ENCODE data around the gene PAQR4. TPM values are rescaled to one million over a fixed set of nuclear protein-coding genes. Genes with fewer than 3 reads are reported as not detected.

PAQR4 gene
- polyA plus RNA-seq, 3 donors: 2.9 to 7.7 (median 4.7) TPM

- H3K27ac ChIP-seq (ENCODE audit: low read depth, low read length): no peak overlapping the region
- WGBS, 3 donors: 60 to 71% (median 69%) methylated on average over 7 to 8 of the region's 8 CpGs
These were observed 19.5 kb downstream of the PAQR4 start for GRCh38 chr16:2988590-2989099.

GRCh38 chr16:2990891-2991290, 21.7 kb downstream of the PAQR4 start:
- H3K27ac ChIP-seq (ENCODE audit: low read depth, low read length): no peak overlapping the region
- 65 to 80% (median 66%) methylated on average over 10 of the region's 10 CpGs for WGBS, 3 donors

DNA sequence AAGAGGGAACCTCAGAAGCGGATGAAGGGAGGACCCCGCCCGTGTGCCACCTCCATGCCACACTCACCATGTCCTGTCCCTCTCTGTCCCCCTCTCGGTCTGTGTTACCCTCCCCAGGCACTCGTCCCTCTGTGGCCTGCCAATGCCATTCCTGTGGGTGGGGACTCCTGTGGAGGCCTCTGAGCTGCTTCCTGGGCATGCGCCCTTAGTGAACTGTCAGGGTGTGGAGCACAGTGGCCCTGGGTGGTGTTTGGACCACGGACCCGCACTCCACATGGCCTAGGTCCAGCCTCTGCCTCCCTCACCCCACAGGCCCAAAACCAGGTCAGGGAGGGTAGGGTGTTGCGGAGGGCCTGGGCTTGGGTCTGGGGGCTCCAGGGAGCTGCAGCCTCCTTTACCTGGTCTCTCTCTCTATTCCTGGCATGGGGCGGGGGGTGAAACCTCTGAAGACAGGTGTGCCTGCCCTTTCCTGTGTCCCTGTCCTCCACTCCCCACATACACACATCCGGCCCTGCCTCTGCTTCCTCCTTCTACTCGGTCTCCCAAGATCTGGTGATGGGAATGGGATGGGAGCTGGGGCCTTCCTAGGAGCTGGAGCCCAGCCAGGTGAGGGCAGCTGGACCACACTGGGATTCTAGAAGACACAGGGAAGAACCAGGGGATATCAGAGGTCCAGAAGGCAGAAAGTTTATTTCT, 22.6 kb downstream of the PAQR4 start:
- H3K27ac ChIP-seq (ENCODE audit: low read depth, low read length): no peak overlapping the region
- 80 to 90% (median 86%) methylated on average over 12 of the region's 12 CpGs for WGBS, 3 donors

DNA sequence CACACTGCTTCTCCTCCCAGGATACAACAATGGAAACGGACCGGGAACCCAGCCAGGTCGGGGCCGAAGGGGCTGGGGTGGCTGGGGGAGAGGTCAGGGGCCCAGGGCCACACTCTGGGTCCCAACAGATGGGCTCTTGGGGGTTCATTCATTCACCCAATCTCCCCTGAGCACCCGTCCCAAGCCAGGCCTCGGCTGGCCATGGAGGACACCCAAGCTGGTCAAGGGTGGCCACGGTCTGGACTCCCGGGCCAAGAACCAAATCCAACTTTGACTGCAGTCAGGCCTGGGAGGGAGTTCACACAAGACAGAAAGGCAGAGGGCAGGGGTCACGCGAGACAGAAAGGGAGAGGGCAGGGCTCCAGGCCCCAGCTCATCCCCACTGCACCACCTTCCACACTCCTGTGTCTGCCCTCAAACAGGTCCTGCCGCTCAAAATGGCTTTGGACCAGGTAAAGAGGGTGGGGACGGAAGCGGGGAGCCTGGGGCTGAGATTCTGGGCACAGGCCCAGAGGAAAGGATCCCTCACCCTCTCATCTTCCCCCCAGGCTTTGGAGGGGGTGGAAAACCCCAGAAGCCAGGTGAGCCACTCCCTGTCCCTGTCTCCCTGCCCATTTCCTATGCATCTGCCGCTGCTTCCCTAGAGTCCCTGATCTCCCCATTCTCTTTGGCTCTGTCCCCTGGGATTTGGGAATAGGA, 23.4 kb downstream of the PAQR4 start:
- H3K27ac ChIP-seq (ENCODE audit: low read depth, low read length): no peak overlapping the region
- 71 to 88% (median 83%) methylated on average over 14 of the region's 14 CpGs for WGBS, 3 donors

DNA sequence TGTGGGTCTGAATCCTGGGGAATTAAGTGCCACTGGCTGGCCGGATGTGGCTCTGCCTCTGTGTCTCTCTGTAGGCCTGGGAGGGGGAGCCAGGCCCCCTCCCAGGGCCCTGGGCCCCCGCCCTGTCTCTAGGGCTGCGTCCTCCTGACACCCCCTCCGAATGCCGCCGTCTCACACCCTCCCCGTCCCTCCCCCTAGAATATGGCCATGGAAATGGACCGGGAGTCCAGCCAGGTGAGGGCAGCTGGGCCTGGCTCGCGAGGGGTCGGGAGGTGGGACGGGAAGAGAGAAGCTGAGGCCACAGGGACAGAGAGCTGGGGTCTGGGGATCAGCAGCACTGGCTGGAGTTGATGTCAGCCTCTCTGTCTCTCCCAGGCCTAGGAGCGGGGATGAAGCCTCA, 27.1 kb downstream of the PAQR4 start:
- WGBS, 3 donors: 72 to 81% (median 79%) methylated on average over 12 to 13 of the region's 13 CpGs
- H3K27ac ChIP-seq (ENCODE audit: low read depth, low read length): no peak overlapping the region

DNA sequence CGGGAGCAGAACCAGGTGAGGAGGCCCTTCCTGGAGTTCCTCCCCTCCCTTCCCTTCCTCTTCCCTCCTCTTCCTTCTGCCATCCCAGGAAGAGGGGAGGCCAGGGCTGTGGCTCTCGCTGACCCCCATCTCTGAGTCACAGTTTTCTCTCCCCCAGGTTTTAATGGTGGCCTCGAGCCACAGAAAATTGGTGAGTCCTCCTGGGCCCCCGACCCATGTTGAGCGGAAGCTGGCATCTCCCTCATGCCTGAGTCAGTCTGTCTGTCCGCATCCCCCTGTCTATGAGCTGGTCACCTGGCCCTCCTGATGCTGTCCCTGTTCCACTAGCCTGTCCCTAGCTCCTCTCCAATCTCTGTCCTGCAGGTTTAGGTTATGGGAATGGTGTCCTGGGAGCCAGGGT, 30.8 kb downstream of the PAQR4 start:
- WGBS, 3 donors: 78 to 92% (median 80%) methylated on average over 6 of the region's 6 CpGs
- H3K27ac ChIP-seq (ENCODE audit: low read depth, low read length): no peak overlapping the region

GRCh38 chr16:3000540-3000939, 31.4 kb downstream of the PAQR4 start:
- WGBS, 3 donors: 80 to 88% (median 86%) methylated on average over 4 of the region's 4 CpGs
- H3K27ac ChIP-seq (ENCODE audit: low read depth, low read length): no peak overlapping the region

DNA sequence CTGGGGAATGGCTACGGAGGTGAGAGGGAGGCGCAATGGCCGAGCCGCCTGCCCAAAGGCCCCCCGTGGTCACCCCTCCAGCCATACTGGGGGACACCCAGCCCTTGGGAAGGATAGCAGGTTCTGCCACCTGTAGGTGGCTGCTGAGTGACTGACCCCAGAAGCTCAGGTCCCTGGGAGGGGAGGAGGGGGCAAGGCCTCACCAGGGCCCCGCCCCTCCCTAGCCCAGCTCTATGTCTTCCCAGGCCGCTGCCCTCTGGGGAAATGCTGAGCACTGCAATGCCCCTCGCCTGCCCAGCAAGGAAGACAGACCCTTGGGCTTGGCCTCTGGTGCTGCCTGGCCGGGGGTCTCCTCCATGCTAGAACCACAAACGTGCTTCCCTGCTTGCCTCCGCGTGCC, 32.2 kb downstream of the PAQR4 start:
- WGBS, 3 donors: 73 to 83% (median 79%) methylated on average over 12 of the region's 12 CpGs
- no peak overlapping the region for H3K27ac ChIP-seq (ENCODE audit: low read depth, low read length)

GRCh38 chr16:3003582-3004270, 34.6 kb downstream of the PAQR4 start:
- WGBS, 3 donors: 7 to 11% (median 8%) methylated on average over 52 to 58 of the region's 58 CpGs
- H3K27ac ChIP-seq (ENCODE audit: low read depth, low read length): no peak overlapping the region

GRCh38 chr16:3004319-3004718, 35.2 kb downstream of the PAQR4 start:
- 0 to 1% (median 1%) methylated on average over 9 to 63 of the region's 67 CpGs for WGBS, 3 donors
- no peak overlapping the region for H3K27ac ChIP-seq (ENCODE audit: low read depth, low read length)

GRCh38 chr16:3004781-3005284, 35.7 kb downstream of the PAQR4 start:
- no peak overlapping the region for H3K27ac ChIP-seq (ENCODE audit: low read depth, low read length)
- 8 to 14% (median 13%) methylated on average over 21 to 25 of the region's 25 CpGs for WGBS, 3 donors

- 17 to 42% (median 36%) methylated on average over 13 of the region's 13 CpGs for WGBS, 3 donors
- no peak overlapping the region for H3K27ac ChIP-seq (ENCODE audit: low read depth, low read length)
These were observed 38.2 kb downstream of the PAQR4 start for GRCh38 chr16:3007059-3007956.

GRCh38 chr16:3007957-3008689, 39.0 kb downstream of the PAQR4 start:
- 14 to 24% (median 17%) methylated on average over 17 of the region's 17 CpGs for WGBS, 3 donors
- no peak overlapping the region for H3K27ac ChIP-seq (ENCODE audit: low read depth, low read length)

DNA sequence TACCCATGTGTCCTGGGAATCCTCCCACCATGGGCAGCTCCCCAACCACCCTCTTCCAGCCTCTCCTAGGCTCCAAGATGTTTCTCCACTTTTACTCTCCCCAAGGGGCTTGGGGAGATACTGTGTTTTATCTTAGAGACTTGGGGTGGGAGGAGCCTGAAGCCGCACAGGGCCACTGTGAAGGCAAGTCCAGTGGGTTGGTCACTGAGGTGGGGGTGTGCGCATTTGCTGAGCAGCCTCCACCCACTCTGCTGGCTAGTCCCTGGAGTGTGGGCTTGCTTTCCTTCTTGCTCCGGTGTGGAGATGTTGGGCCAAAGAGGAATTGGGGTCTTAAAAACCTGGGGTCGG, 39.5 kb downstream of the PAQR4 start:
- no peak overlapping the region for H3K27ac ChIP-seq (ENCODE audit: low read depth, low read length)
- WGBS, 3 donors: 58 to 71% (median 63%) methylated on average over 4 of the region's 4 CpGs

- 38 to 64% (median 57%) methylated on average over 21 of the region's 21 CpGs for WGBS, 3 donors
These were observed 40.6 kb downstream of the PAQR4 start for GRCh38 chr16:3009568-3010390.

DNA sequence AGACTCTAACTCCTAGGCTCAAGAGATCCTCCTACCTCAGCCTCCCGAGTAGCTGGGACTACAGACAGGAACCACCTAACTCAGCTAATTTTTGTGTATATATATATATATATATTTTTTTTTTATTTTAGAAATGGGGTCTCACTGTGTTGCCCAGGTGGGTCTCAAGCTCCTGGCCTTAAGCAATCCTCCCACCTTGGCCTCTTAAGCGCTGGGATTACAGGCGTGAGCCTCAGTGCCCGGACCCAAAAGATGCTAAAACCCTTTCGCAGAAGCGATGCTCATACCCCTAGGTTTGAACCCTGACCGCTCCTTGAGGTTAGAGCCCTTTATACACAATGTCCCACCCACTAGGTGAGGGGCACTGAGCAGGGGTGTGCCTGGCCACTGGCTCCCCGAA, 41.4 kb downstream of the PAQR4 start:
- WGBS, 3 donors: 87 to 96% (median 93%) methylated on average over 8 of the region's 8 CpGs
- no peak overlapping the region for H3K27ac ChIP-seq (ENCODE audit: low read depth, low read length)

More at GRCh38 chr16:3009568-3010390, 40.6 kb downstream of the PAQR4 start:
- no peak overlapping the region for H3K27ac ChIP-seq (ENCODE audit: low read depth, low read length)

DNA sequence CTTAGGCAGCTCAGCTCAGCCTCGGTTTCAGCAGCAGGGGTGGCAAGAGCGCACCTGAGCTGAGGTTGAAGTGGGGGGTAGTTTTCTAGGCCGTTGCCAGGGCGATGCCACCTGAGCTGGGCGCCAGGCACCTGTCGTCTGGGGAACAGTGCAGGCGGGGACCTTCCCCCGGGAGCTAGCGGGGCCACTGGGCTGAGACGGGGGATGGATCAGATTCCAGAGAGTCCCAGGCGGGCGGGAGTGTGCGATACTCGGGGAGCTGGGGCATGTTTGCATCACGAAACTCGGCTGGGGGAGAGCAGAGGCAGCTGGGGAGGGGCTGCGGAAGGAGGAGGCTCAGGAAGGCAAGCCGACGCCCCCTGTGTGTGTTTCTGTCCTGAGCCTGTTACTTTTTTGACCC, 43.1 kb downstream of the PAQR4 start:
- WGBS, 3 donors: 11 to 46% (median 28%) methylated on average over 19 of the region's 19 CpGs

More for the DNA sequence above, 43.1 kb downstream of the PAQR4 start:
- H3K27ac ChIP-seq (ENCODE audit: low read depth, low read length): no peak overlapping the region

All from adipose tissue (tissue), 3 donors.